SK-N-SH treated with all-trans-retinoic acid at 6 μM for 48 hours (cell line): ENCODE data around the gene AMPD1.

Source experiments
- ATAC-seq: fragments of 200-7000 bp; cut with Tn5 transposase; 3 replicates; pipeline ENCODE4 v1.9.1; 2020; ENCODE audit warnings: mild to moderate bottlenecking, moderate library complexity
- ARNTL ChIP-seq: fragments of 450-650 bp; formaldehyde crosslinking; IDR thresholded peaks from 2 replicates; pipeline ENCODE4 v1.5.0; 2020; ENCODE audit warnings: low read depth, mild to moderate bottlenecking, moderate library complexity, borderline replicate concordance
- BACH2 ChIP-seq: fragments of 250-450 bp; sonication (Bioruptor Pico); IDR thresholded peaks from 2 replicates; pipeline ENCODE4 v1.9.0; 2021; ENCODE audit warnings: mild to moderate bottlenecking, borderline replicate concordance
- ESRRG ChIP-seq: fragments of 250-450 bp; sonication (Bioruptor Pico); IDR thresholded peaks from 2 replicates; pipeline ENCODE4 v1.6.1; 2021; ENCODE audit warnings: mild to moderate bottlenecking
- GLIS3 ChIP-seq: fragments of 250-450 bp; sonication (Bioruptor Pico); IDR thresholded peaks from 2 replicates; pipeline ENCODE4 v1.5.0; 2020; ENCODE audit warnings: mild to moderate bottlenecking, moderate library complexity
- ISL1 ChIP-seq: fragments of 250-450 bp; sonication (Bioruptor Pico); IDR thresholded peaks from 2 replicates; pipeline ENCODE4 v2.1.2; 2022; ENCODE audit warnings: mild to moderate bottlenecking, moderate library complexity
- OSR1 ChIP-seq: fragments of 250-450 bp; sonication (Bioruptor Pico); IDR thresholded peaks from 2 replicates; pipeline ENCODE4 v1.8.0; 2022; ENCODE audit warnings: moderate library complexity, mild to moderate bottlenecking, inconsistent platforms
- PPARA ChIP-seq: fragments of 250-450 bp; sonication (Bioruptor Pico); IDR thresholded peaks from 2 replicates; pipeline ENCODE4 v1.5.0; 2020; ENCODE audit warnings: mild to moderate bottlenecking, borderline replicate concordance
- SNAI2 ChIP-seq: fragments of 250-450 bp; sonication (Bioruptor Pico); IDR thresholded peaks from 2 replicates; pipeline ENCODE4 v1.5.0; 2020; ENCODE audit warnings: mild to moderate bottlenecking, moderate library complexity
- TCF4 ChIP-seq: fragments of 250-450 bp; sonication (Bioruptor Pico); IDR thresholded peaks from 2 replicates; pipeline ENCODE4 v1.8.0; 2021; ENCODE audit warnings: mild to moderate bottlenecking, moderate library complexity, borderline replicate concordance
- ZC3H10 ChIP-seq: fragments of 250-450 bp; sonication (Bioruptor Pico); IDR thresholded peaks from 2 replicates; pipeline ENCODE4 v1.5.1; 2021; ENCODE audit warnings: mild to moderate bottlenecking, moderate library complexity
- ZNF565 ChIP-seq: fragments of 450-650 bp; formaldehyde crosslinking; conservative IDR thresholded peaks from 2 replicates; pipeline ENCODE4 v1.5.0; 2020; ENCODE audit warnings: low read depth, mild to moderate bottlenecking, moderate library complexity
- ZNF70 ChIP-seq: fragments of 450-650 bp; formaldehyde crosslinking; IDR thresholded peaks from 2 replicates; pipeline ENCODE4 v1.5.0; 2020; ENCODE audit warnings: mild to moderate bottlenecking, moderate library complexity
- ZNF8 ChIP-seq: fragments of 450-650 bp; formaldehyde crosslinking; IDR thresholded peaks from 2 replicates; pipeline ENCODE4 v1.5.0; 2020; ENCODE audit warnings: mild to moderate bottlenecking, moderate library complexity
- TF ChIP-seq, protein P1 (sequence below): fragments of 250-450 bp; sonication (Bioruptor Pico); IDR thresholded peaks from 2 replicates; pipeline ENCODE4 v1.5.0; 2020; ENCODE audit warnings: mild to moderate bottlenecking, moderate library complexity
- TF ChIP-seq, protein P2 (sequence below): fragments of 250-450 bp; sonication (Bioruptor Pico); IDR thresholded peaks from 2 replicates; pipeline ENCODE4 v1.5.1; 2021; ENCODE audit warnings: mild to moderate bottlenecking, moderate library complexity
- TF ChIP-seq, protein P3 (sequence below): fragments of 250-450 bp; sonication (Bioruptor Pico); IDR thresholded peaks from 2 replicates; pipeline ENCODE4 v1.8.0; 2020; ENCODE audit warnings: mild to moderate bottlenecking, moderate library complexity, borderline replicate concordance
- TF ChIP-seq, protein P4 (sequence below): fragments of 250-450 bp; sonication (Bioruptor Pico); IDR thresholded peaks from 2 replicates; pipeline ENCODE4 v1.8.0; 2021; ENCODE audit warnings: low read depth, mild to moderate bottlenecking, moderate library complexity, borderline replicate concordance
- TF ChIP-seq, protein P5 (sequence below): fragments of 250-450 bp; sonication (Bioruptor Pico); IDR thresholded peaks from 2 replicates; pipeline ENCODE4 v1.5.1; 2020; ENCODE audit warnings: low read depth, mild to moderate bottlenecking, moderate library complexity

The AMPD1 gene

DNA sequence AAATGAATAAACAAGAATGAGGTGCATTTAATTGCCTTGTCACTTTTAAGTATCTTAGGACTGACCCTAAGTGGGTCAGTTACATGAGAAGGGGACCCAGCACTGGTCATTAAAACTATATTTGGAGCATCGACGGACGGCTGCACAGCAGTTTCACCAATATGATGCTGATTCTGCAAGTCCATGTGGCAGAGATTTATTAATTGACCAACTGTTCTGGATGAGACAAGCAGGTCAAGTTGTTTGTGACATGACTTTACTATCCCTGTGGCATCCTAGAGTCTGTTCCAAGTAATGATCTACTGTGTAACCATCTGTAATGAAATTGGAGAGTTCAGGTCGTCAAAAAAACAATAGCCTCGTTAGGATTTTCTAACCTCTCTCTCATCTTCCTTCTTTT, 9.5 kb downstream of the AMPD1 start:
- ATAC-seq: no peak

DNA sequence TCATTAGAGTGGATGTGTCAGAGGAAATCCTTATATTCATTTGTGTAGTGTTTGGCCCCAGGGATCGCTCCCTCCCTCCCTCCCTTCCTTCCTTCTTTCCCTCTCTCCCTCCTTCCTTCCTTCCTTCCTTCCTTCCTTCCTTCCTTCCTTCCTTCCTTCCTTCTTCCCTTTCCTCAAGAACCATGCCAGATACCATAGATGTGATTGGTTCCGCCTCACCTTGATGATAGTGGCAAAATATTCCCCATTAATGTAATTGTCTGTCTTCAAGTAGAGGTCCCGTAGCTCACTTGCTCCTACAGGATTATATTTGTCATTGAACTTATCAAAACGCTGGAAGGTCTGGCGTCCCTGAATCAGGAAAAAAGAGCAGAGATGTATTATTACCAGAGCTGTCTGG, 17.7 kb downstream of the AMPD1 start:
- ATAC-seq: no peak

More for the DNA sequence above, 9.5 kb downstream of the AMPD1 start:
- no peak for TF ChIP-seq TCF4 (CRISPR knock-in tag)
- TF ChIP-seq ZNF8 (CRISPR knock-in tag): no peak
- no peak for TF ChIP-seq PPARA (CRISPR knock-in tag)
- TF ChIP-seq, protein P1, sequence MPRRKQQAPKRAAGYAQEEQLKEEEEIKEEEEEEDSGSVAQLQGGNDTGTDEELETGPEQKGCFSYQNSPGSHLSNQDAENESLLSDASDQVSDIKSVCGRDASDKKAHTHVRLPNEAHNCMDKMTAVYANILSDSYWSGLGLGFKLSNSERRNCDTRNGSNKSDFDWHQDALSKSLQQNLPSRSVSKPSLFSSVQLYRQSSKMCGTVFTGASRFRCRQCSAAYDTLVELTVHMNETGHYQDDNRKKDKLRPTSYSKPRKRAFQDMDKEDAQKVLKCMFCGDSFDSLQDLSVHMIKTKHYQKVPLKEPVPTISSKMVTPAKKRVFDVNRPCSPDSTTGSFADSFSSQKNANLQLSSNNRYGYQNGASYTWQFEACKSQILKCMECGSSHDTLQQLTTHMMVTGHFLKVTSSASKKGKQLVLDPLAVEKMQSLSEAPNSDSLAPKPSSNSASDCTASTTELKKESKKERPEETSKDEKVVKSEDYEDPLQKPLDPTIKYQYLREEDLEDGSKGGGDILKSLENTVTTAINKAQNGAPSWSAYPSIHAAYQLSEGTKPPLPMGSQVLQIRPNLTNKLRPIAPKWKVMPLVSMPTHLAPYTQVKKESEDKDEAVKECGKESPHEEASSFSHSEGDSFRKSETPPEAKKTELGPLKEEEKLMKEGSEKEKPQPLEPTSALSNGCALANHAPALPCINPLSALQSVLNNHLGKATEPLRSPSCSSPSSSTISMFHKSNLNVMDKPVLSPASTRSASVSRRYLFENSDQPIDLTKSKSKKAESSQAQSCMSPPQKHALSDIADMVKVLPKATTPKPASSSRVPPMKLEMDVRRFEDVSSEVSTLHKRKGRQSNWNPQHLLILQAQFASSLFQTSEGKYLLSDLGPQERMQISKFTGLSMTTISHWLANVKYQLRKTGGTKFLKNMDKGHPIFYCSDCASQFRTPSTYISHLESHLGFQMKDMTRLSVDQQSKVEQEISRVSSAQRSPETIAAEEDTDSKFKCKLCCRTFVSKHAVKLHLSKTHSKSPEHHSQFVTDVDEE (CRISPR knock-in tag): no peak
- TF ChIP-seq BACH2 (CRISPR knock-in tag): no peak

DNA sequence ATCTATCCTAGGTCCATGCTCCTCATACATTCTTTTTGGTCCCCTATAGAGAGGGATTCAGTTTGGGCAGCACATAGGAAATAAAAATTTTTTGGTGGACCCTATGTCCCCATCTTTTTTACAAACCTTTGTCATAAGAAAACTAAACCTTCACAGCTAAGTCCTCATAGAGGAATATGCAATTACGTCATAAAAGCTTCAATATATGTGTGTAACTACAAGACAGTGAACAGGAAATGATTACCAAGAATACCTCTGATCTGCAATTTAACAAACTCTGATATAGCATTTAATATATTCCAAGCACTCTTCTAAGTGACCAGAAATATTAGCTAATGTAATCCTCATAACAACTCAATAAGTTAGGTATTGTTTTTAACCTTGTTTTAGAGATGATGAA, 19.2 kb downstream of the AMPD1 start:
- ATAC-seq: no peak
- TF ChIP-seq OSR1 (no peak), ESRRG (no peak), PPARA (CRISPR knock-in tag) (no peak), ISL1 (CRISPR knock-in tag) (no peak), ZNF8 (CRISPR knock-in tag) (no peak)
- TF ChIP-seq, protein P2, sequence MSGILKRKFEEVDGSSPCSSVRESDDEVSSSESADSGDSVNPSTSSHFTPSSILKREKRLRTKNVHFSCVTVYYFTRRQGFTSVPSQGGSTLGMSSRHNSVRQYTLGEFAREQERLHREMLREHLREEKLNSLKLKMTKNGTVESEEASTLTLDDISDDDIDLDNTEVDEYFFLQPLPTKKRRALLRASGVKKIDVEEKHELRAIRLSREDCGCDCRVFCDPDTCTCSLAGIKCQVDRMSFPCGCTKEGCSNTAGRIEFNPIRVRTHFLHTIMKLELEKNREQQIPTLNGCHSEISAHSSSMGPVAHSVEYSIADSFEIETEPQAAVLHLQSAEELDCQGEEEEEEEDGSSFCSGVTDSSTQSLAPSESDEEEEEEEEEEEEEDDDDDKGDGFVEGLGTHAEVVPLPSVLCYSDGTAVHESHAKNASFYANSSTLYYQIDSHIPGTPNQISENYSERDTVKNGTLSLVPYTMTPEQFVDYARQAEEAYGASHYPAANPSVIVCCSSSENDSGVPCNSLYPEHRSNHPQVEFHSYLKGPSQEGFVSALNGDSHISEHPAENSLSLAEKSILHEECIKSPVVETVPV (CRISPR knock-in tag): no peak
- TF ChIP-seq, all 23 proteins: peak for 0

More for the DNA sequence above, 17.7 kb downstream of the AMPD1 start:
- TF ChIP-seq, protein P3, sequence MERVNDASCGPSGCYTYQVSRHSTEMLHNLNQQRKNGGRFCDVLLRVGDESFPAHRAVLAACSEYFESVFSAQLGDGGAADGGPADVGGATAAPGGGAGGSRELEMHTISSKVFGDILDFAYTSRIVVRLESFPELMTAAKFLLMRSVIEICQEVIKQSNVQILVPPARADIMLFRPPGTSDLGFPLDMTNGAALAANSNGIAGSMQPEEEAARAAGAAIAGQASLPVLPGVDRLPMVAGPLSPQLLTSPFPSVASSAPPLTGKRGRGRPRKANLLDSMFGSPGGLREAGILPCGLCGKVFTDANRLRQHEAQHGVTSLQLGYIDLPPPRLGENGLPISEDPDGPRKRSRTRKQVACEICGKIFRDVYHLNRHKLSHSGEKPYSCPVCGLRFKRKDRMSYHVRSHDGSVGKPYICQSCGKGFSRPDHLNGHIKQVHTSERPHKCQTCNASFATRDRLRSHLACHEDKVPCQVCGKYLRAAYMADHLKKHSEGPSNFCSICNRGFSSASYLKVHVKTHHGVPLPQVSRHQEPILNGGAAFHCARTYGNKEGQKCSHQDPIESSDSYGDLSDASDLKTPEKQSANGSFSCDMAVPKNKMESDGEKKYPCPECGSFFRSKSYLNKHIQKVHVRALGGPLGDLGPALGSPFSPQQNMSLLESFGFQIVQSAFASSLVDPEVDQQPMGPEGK (CRISPR knock-in tag): no peak
- TF ChIP-seq GLIS3 (CRISPR knock-in tag): no peak
- TF ChIP-seq OSR1: no peak
- no peak for TF ChIP-seq ARNTL (CRISPR knock-in tag)
- TF ChIP-seq ZNF8 (CRISPR knock-in tag): no peak
- TF ChIP-seq SNAI2 (CRISPR knock-in tag): no peak

DNA sequence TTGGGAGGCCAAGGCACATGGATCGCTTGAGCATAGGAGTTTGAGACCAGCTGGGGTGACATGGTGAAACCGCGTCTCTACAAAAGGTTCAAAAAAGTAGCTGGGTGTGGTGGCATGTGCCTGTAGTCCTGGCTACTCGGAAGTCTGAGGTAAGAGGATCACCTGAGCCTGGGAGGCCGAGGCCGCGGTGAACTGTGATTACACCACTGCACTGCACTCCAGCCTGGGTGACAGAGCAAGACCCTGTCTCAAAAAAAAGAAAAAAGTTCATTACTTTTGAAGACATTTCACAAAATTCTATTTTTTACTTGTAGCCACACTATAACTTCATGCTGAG, 23.4 kb downstream of the AMPD1 start:
- ATAC-seq: no peak
- TF ChIP-seq, protein P2 (CRISPR knock-in tag): no peak
- TF ChIP-seq ZC3H10 (CRISPR knock-in tag): no peak
- TF ChIP-seq, protein P1 (CRISPR knock-in tag): no peak
- TF ChIP-seq, protein P3 (CRISPR knock-in tag): no peak
- TF ChIP-seq ISL1 (CRISPR knock-in tag): no peak
- TF ChIP-seq GLIS3 (CRISPR knock-in tag): no peak
- TF ChIP-seq ZNF70: no peak
- TF ChIP-seq, protein P4, sequence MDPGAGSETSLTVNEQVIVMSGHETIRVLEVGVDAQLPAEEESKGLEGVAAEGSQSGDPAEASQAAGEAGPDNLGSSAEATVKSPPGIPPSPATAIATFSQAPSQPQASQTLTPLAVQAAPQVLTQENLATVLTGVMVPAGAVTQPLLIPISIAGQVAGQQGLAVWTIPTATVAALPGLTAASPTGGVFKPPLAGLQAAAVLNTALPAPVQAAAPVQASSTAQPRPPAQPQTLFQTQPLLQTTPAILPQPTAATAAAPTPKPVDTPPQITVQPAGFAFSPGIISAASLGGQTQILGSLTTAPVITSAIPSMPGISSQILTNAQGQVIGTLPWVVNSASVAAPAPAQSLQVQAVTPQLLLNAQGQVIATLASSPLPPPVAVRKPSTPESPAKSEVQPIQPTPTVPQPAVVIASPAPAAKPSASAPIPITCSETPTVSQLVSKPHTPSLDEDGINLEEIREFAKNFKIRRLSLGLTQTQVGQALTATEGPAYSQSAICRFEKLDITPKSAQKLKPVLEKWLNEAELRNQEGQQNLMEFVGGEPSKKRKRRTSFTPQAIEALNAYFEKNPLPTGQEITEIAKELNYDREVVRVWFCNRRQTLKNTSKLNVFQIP (CRISPR knock-in tag): no peak
- no peak for TF ChIP-seq OSR1
- TF ChIP-seq, protein P5, sequence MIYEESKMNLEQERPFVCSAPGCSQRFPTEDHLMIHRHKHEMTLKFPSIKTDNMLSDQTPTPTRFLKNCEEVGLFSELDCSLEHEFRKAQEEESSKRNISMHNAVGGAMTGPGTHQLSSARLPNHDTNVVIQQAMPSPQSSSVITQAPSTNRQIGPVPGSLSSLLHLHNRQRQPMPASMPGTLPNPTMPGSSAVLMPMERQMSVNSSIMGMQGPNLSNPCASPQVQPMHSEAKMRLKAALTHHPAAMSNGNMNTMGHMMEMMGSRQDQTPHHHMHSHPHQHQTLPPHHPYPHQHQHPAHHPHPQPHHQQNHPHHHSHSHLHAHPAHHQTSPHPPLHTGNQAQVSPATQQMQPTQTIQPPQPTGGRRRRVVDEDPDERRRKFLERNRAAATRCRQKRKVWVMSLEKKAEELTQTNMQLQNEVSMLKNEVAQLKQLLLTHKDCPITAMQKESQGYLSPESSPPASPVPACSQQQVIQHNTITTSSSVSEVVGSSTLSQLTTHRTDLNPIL (CRISPR knock-in tag): no peak
- TF ChIP-seq ARNTL (CRISPR knock-in tag): no peak
- TF ChIP-seq ZNF565 (CRISPR knock-in tag): no peak
- no peak for TF ChIP-seq ZNF8 (CRISPR knock-in tag)
